GM13976 (cell line): ENCODE measurements around the gene MGP.

Source experiments
- DNase-seq: peaks from one replicate; pipeline ENCODE4 v3.0.0; 2012; ENCODE audit warnings: low spot score
- CTCF ChIP-seq: IDR thresholded peaks from 2 replicates; pipeline ENCODE4 v1.5.1; 2012; ENCODE audit warnings: borderline replicate concordance, mild to moderate bottlenecking; ENCODE audit not compliant: insufficient read depth; ENCODE audit errors: extremely low read depth, missing control alignments, control extremely low read depth
- in situ Hi-C: fragments of 300-500 bp; cut with MboI; formaldehyde crosslinking; loops from one replicate; pipeline ENCODE4 v1.12.0; 2022; ENCODE audit warnings: low sequenced_read_pairs, mixed read lengths, inconsistent platforms; ENCODE audit not compliant: unreplicated experiment

The MGP gene

GRCh38 chr12:14928931-14929330, 43.3 kb upstream of the MGP start:
- in situ Hi-C loops: no loop called here
- DNase-seq: no peak
- no peak for TF ChIP-seq CTCF

GRCh38 chr12:14927267-14927666, 41.6 kb upstream of the MGP start:
- DNase-seq: no peak
- in situ Hi-C loops: no loop called here
- no peak for TF ChIP-seq CTCF

GRCh38 chr12:14924541-14924940, 38.9 kb upstream of the MGP start:
- no peak for DNase-seq
- in situ Hi-C loops: no loop called here
- TF ChIP-seq CTCF: no peak

GRCh38 chr12:14923944-14924343, 38.3 kb upstream of the MGP start:
- in situ Hi-C loops: no loop called here
- no peak for TF ChIP-seq CTCF
- no peak for DNase-seq

- DNase-seq: no peak
- in situ Hi-C loops: no loop called here
- TF ChIP-seq CTCF: no peak
Observed at GRCh38 chr12:14921218-14921617, 35.6 kb upstream of the MGP start.

GRCh38 chr12:14920475-14921126, 34.9 kb upstream of the MGP start:
- in situ Hi-C loops: no loop called here
- DNase-seq: no peak
- TF ChIP-seq CTCF: no peak
